Hepatocyte (in vitro differentiated cells): ENCODE measurements around the gene NFKB1.

Source experiments
- CTCF ChIP-seq: fragments of 200-600 bp; sonication (generic); IDR thresholded peaks from 2 replicates; pipeline ENCODE4 v1.5.1; 2016; ENCODE audit warnings: antibody characterized with exemption, mild to moderate bottlenecking; ENCODE audit not compliant: poor library complexity
- EZH2phosphoT487 ChIP-seq: fragments of 200-600 bp; sonication (generic); IDR thresholded peaks from one replicate; pipeline ENCODE4 v1.6.1; 2018; ENCODE audit warnings: antibody characterized with exemption, mild to moderate bottlenecking, low read depth, moderate library complexity; ENCODE audit not compliant: unreplicated experiment, severe bottlenecking

GRCh38 chr4:102575369-102576129 is 74.4 kb downstream of the NFKB1 start:
- TF ChIP-seq EZH2phosphoT487 = no peak
- no peak for TF ChIP-seq CTCF
